HCT116 (cell line): ENCODE measurements around the gene CFAP45. TPM values are rescaled to one million over a fixed set of nuclear protein-coding genes. Genes with fewer than 3 reads are reported as not detected.

Experiments used
- ATAC-seq: fragments of 200-7000 bp; cut with Tn5 transposase; 2 replicates; pipeline ENCODE4 v1.9.1; 2020; ENCODE audit warnings: mild to moderate bottlenecking, moderate library complexity
- BruUV-seq: library from RNA; stranded (reverse); fragments of 400-500 nt; replicated peaks from 2 replicates; lab custom pipeline; 2021; lab: Mats Ljungman, UMichigan
- CTCF ChIA-PET: fragments of 300-600 bp; sonication (Branson Sonifier 250); formaldehyde crosslinking; loops from one replicate; lab custom pipeline; 2021; ENCODE audit warnings: antibody characterized with exemption; lab: Charles Lee
- POLR2A ChIA-PET: fragments of 300-600, 350-600 bp; sonication (Branson Sonifier 250); formaldehyde crosslinking; loops from one replicate; lab custom pipeline; 2021; ENCODE audit warnings: antibody characterized with exemption; lab: Charles Lee
- RAD21 ChIA-PET, 2 experiments: fragments of 300-600 bp; sonication (Branson Sonifier 250); formaldehyde crosslinking; loops; one replicate each; lab custom pipeline; 2023; ENCODE audit warnings: low total read pairs in 2 of 2; ENCODE audit not compliant: uncharacterized antibody in 2 of 2, unreplicated experiment in 2 of 2, low non-redundant PET in 1 of 2; lab: Charles Lee
- DNase-seq: peaks from one replicate; pipeline ENCODE4 v3.0.0-alpha.2; 2010; ENCODE audit warnings: low read depth, low spot score
- H2AFZ ChIP-seq: fragments of 200-600 bp; shearing (Covaris generic), sonication (generic); 2 replicates; pipeline ENCODE4 v1.6.1; 2017; ENCODE audit warnings: low read depth, mixed run types, mixed read lengths, antibody characterized with exemption, low read length; ENCODE audit not compliant: poor library complexity, severe bottlenecking
- H3K27ac ChIP-seq: 2 replicates; pipeline ENCODE4 v1.5.1; 2012; ENCODE audit warnings: low read depth, low read length
- H3K27me3 ChIP-seq: fragments of 200-600 bp; sonication (generic); 2 replicates; pipeline ENCODE4 v1.6.1; 2016; ENCODE audit warnings: mixed run types, low read length, mixed read lengths; ENCODE audit not compliant: insufficient read depth
- H3K36me3 ChIP-seq, 2 experiments: fragments of 200-500 bp in 1 of 2; fragments of 200-600 bp in 1 of 2; sonication (Bioruptor generic) in 1 of 2; sonication (generic) in 1 of 2; 2 replicates each; pipeline versions ENCODE4 v1.5.1 to v1.6.1; 2014 to 2016; ENCODE audit warnings: low read length in 2 of 2, inconsistent platforms in 1 of 2, mixed read lengths in 1 of 2, mixed run types in 1 of 2; ENCODE audit not compliant: insufficient read depth in 2 of 2, control insufficient read depth in 1 of 2
- H3K4me1 ChIP-seq, 2 experiments: fragments of 200-600 bp in 1 of 2; sonication (generic) in 1 of 2; 2 replicates each; pipeline versions ENCODE4 v1.5.1 to v1.6.1; 2012 to 2017; ENCODE audit warnings: low read length in 2 of 2, inconsistent platforms in 1 of 2, mild to moderate bottlenecking in 1 of 2, mixed read lengths in 1 of 2, mixed run types in 1 of 2, moderate library complexity in 1 of 2; ENCODE audit not compliant: insufficient read depth in 2 of 2, control insufficient read depth in 1 of 2
- H3K4me2 ChIP-seq: fragments of 200-600 bp; sonication (generic); 2 replicates; pipeline ENCODE4 v1.6.1; 2017; ENCODE audit warnings: mixed run types, low read length, mixed read lengths
- H3K4me3 ChIP-seq, 2 experiments: fragments of 200-600 bp in 1 of 2; sonication (generic) in 1 of 2; replicated peaks in 1 of 2; 2 replicates each; pipeline ENCODE4 v1.5.1; 2011 to 2016; ENCODE audit warnings: low read length in 2 of 2, control low read depth in 1 of 2, low read depth in 1 of 2, mild to moderate bottlenecking in 1 of 2, mixed read lengths in 1 of 2, mixed run types in 1 of 2
- H3K79me2 ChIP-seq: fragments of 200-600 bp; sonication (generic); 2 replicates; pipeline ENCODE4 v1.6.1; 2017; ENCODE audit warnings: mild to moderate bottlenecking, mixed run types, low read length, moderate library complexity, mixed read lengths; ENCODE audit not compliant: insufficient read depth
- H3K9ac ChIP-seq: fragments of 200-600 bp; sonication (generic); 2 replicates; pipeline ENCODE4 v1.6.1; 2016; ENCODE audit warnings: low read length, mixed read lengths
- H3K9me2 ChIP-seq: fragments of 200-600 bp; sonication (generic), shearing (Covaris generic); 2 replicates; pipeline ENCODE4 v1.6.1; 2017; ENCODE audit warnings: mixed run types, mild to moderate bottlenecking, moderate library complexity; ENCODE audit not compliant: insufficient read depth
- H3K9me3 ChIP-seq, 2 experiments: fragments of 200-500 bp in 1 of 2; fragments of 200-600 bp in 1 of 2; sonication (Bioruptor generic) in 1 of 2; sonication (generic) in 1 of 2; 2 replicates each; pipeline ENCODE4 v1.6.1; 2014 to 2017; ENCODE audit warnings: low read length in 2 of 2, mixed read lengths in 2 of 2, inconsistent platforms in 1 of 2, low read depth in 1 of 2, mild to moderate bottlenecking in 1 of 2, mixed run types in 1 of 2, moderate library complexity in 1 of 2; ENCODE audit not compliant: control insufficient read depth in 1 of 2, insufficient read depth in 1 of 2
- H4K20me1 ChIP-seq: fragments of 200-600 bp; sonication (generic), shearing (Covaris generic); 2 replicates; pipeline ENCODE4 v1.6.1; 2017; ENCODE audit warnings: mixed run types, mild to moderate bottlenecking, moderate library complexity; ENCODE audit not compliant: insufficient read depth
- CEBPB ChIP-seq: IDR thresholded peaks from 2 replicates; pipeline ENCODE4 v1.6.1; 2012; ENCODE audit warnings: low read depth
- CTCF ChIP-seq, 3 experiments: fragments of 200-600 bp in 1 of 3; sonication (generic) in 1 of 3; IDR thresholded peaks in 2 of 3; conservative IDR thresholded peaks in 1 of 3; 2 replicates each; pipeline ENCODE4 v1.5.1; 2012 to 2017; ENCODE audit warnings: low read depth in 2 of 3, low read length in 2 of 3, antibody characterized with exemption in 1 of 3, borderline replicate concordance in 1 of 3, control low read depth in 1 of 3, mild to moderate bottlenecking in 1 of 3, mixed read lengths in 1 of 3, mixed run types in 1 of 3, moderate library complexity in 1 of 3; ENCODE audit not compliant: insufficient read depth in 1 of 3
- EGR1 ChIP-seq: IDR thresholded peaks from 2 replicates; pipeline ENCODE4 v1.6.1; 2012; ENCODE audit warnings: low read depth
- ELF1 ChIP-seq: IDR thresholded peaks from 2 replicates; pipeline ENCODE4 v1.6.1; 2012; ENCODE audit warnings: low read depth, borderline replicate concordance
- EZH2 ChIP-seq: fragments of 200-600 bp; sonication (generic); IDR thresholded peaks from 2 replicates; pipeline ENCODE4 v1.6.1; 2017; ENCODE audit warnings: antibody characterized with exemption, mixed run types
- EZH2phosphoT487 ChIP-seq: fragments of 200-600 bp; IDR thresholded peaks from 2 replicates; pipeline ENCODE4 v1.6.1; 2018; ENCODE audit warnings: antibody characterized with exemption, borderline replicate concordance
- FOSL1 ChIP-seq: IDR thresholded peaks from 2 replicates; pipeline ENCODE4 v1.6.1; 2012; ENCODE audit warnings: low read depth
- POLR2A ChIP-seq: IDR thresholded peaks from 2 replicates; pipeline ENCODE4 v1.7.0; 2011; ENCODE audit warnings: borderline replicate concordance; ENCODE audit not compliant: insufficient read depth, insufficient read length; ENCODE audit errors: extremely low read depth
- RAD21 ChIP-seq: IDR thresholded peaks from 2 replicates; pipeline ENCODE4 v1.6.1; 2012; ENCODE audit warnings: low read depth, mild to moderate bottlenecking
- SP1 ChIP-seq: IDR thresholded peaks from 2 replicates; pipeline ENCODE4 v1.6.1; 2012; ENCODE audit warnings: low read depth
- ZNF274 ChIP-seq: fragments of 200-500 bp; sonication (Bioruptor generic); IDR thresholded peaks from 2 replicates; pipeline ENCODE4 v1.6.1; 2014; ENCODE audit warnings: mild to moderate bottlenecking, low read depth, low read length, inconsistent platforms
- intact Hi-C: fragments of 100-400 bp; cut with micrococcal nuclease; formaldehyde crosslinking; loops from 2 replicates; pipeline ENCODE4 v1.10.0; 2022
- total RNA-seq: library from RNA; stranded (reverse); gene quantifications from one replicate; pipeline ENCODE4 v1.2.1, GENCODE V29; 2021; ENCODE audit not compliant: unreplicated experiment

Gene CFAP45
- total RNA-seq, 1 experiment from 2014 or later, result 0.59 TPM

- CTCF ChIA-PET, result interaction anchor here (1.8 kb wide), 1 partner anchor 90 kb away, joined by 4 read pairs; no protein-coding TSS in a partner anchor
- intact Hi-C loops, result no loop called here
Observed at GRCh38 chr1:159917533-159918351, 17.8 kb upstream of the CFAP45 start.

More at GRCh38 chr1:159917533-159918351, 17.8 kb upstream of the CFAP45 start:
- H3K4me3 ChIP-seq, result no peak overlapping the region
- peaks cover 7 to 14% of the 10 kb centered on the region in 2 experiments; a peak in 2 of 4 replicates for H3K36me3 ChIP-seq
- H3K4me2 ChIP-seq, result no peak overlapping the region
- H3K9me2 ChIP-seq, result no peaks in the 10 kb centered on the region
- peaks cover 19% of the 10 kb centered on the region for H3K79me2 ChIP-seq
- H4K20me1 ChIP-seq, result no peaks in the 10 kb centered on the region
- H2AFZ ChIP-seq, result no peak overlapping the region
- no peaks in the 10 kb centered on the region for H3K27me3 ChIP-seq
- DNase-seq (no peak), ATAC-seq (no peak)
- TF ChIP-seq EGR1 (no peak), EZH2 (no peak), ELF1 (no peak), CTCF (IDR thresholded peaks at IDR 0.05 in 2 of 3, conservative IDR thresholded peaks at IDR 0.05 in 1 of 3; ENCODE audit: borderline replicate concordance in 1 of 3, insufficient read depth in 1 of 3, low read depth in 2 of 3, low read length in 2 of 3) (no peak), POLR2A (no peak), CEBPB (no peak), SP1 (no peak), ZNF274 (no peak), FOSL1 (no peak), EZH2phosphoT487 (no peak), RAD21 (no peak)
- H3K4me1 ChIP-seq, result peaks cover 20 to 41% of the 10 kb centered on the region in 2 experiments
- no peaks in the 10 kb centered on the region for H3K9me3 ChIP-seq
- H3K9ac ChIP-seq, result no peak overlapping the region
- RAD21 ChIA-PET, result no interaction called here
- no peak overlapping the region for H3K27ac ChIP-seq
- BruUV-seq, result no TSS peak
- POLR2A ChIA-PET, result no interaction called here
